Measurements from ENCODE around the gene FAM135A. TPM values are rescaled to one million over a fixed set of nuclear protein-coding genes. Genes with fewer than 3 reads are reported as not detected.
"Not testable (repeated sequence)": the region's sequence is repeated elsewhere in the genome, so short reads cannot be mapped to it uniquely, and the experiment has no call there.

Gene FAM135A
- total and polyA plus RNA-seq, 2 donors (not counting 1 experiment from before 2014, with no cell fraction given): 3.9 to 30.6 TPM

DNA sequence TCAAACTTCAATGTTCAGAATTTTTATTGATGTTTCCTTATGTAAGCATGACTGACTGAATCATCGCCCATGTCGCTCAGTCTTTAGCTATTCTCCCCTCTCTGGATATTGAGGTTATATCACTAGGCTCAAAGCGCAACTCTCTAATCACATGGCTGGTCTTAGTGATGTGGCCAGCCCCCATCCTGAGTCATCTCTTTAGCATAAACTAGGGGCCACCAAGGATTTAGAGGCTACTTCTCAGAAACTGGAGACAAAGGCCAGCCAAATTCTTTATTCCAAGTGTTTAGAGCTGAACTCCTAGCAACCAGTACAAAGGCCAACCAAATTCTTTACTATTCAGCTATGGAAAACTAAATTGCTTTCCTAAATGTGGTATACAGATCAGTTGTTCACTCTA lies 61.4 kb downstream of the FAM135A start:
- ChIA-PET POLR2A (no interaction called here), CTCF (no interaction called here)
- Mint-ChIP-seq H3K9me3 (ENCODE audit: insufficient read depth) (no peaks in the 10 kb centered on the region), H3K4me3 (no peak overlapping the region), H3K4me1 (no peaks in the 10 kb centered on the region), H3K27me3 (no peaks in the 10 kb centered on the region), H3K27ac (no peak overlapping the region)
- TF ChIP-seq, protein P1, sequence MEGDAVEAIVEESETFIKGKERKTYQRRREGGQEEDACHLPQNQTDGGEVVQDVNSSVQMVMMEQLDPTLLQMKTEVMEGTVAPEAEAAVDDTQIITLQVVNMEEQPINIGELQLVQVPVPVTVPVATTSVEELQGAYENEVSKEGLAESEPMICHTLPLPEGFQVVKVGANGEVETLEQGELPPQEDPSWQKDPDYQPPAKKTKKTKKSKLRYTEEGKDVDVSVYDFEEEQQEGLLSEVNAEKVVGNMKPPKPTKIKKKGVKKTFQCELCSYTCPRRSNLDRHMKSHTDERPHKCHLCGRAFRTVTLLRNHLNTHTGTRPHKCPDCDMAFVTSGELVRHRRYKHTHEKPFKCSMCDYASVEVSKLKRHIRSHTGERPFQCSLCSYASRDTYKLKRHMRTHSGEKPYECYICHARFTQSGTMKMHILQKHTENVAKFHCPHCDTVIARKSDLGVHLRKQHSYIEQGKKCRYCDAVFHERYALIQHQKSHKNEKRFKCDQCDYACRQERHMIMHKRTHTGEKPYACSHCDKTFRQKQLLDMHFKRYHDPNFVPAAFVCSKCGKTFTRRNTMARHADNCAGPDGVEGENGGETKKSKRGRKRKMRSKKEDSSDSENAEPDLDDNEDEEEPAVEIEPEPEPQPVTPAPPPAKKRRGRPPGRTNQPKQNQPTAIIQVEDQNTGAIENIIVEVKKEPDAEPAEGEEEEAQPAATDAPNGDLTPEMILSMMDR (IDR thresholded peaks at IDR 0.05): no peak
- TF ChIP-seq EZH2 (IDR thresholded peaks at IDR 0.05; ENCODE audit: borderline replicate concordance, insufficient read depth, low read depth, low read length, poor library complexity, severe bottlenecking): no peak
- no peaks in the 10 kb centered on the region for H4K20me1 ChIP-seq (ENCODE audit: control insufficient read depth, insufficient read depth, low read length, poor library complexity, severe bottlenecking)
- no peak overlapping the region for H3K9ac ChIP-seq (ENCODE audit: low read length)
- H3K27me3 ChIP-seq (replicated peaks in 1 of 4; ENCODE audit: control extremely low read depth in 1 of 4, control insufficient read depth in 3 of 4, insufficient read depth in 4 of 4, low read length in 3 of 4): no peaks in the 10 kb centered on the region
- no peaks in the 10 kb centered on the region for H3K79me2 ChIP-seq (ENCODE audit: control insufficient read depth, insufficient read depth, low read length)
- 100% methylated on average over 1 of the region's 3 CpGs for WGBS (ENCODE audit: insufficient coverage)
- H3K4me2 ChIP-seq (replicated peaks; ENCODE audit: low read depth, low read length, poor library complexity, severe bottlenecking): no peak overlapping the region
- no peak overlapping the region for H3K4me3 ChIP-seq (ENCODE audit: control extremely low read depth in 1 of 5, extremely low read depth in 1 of 5, insufficient read depth in 1 of 5, low read depth in 2 of 5, low read length in 4 of 5)
- no peaks in the 10 kb centered on the region for H3K9me3 ChIP-seq (ENCODE audit: control extremely low read depth in 1 of 3, control insufficient read depth in 2 of 3, insufficient read depth in 1 of 3, low read length in 2 of 3)
- H3K4me1 ChIP-seq (ENCODE audit: control insufficient read depth in 2 of 2, insufficient read depth in 2 of 2, low read length in 2 of 2): no peaks in the 10 kb centered on the region
- ATAC-seq (ENCODE audit: low read depth): no peak
- intact Hi-C loops (cut with micrococcal nuclease): no loop called here
- no peak overlapping the region for H3K27ac ChIP-seq (ENCODE audit: low read length in 2 of 2)
- no peak overlapping the region for H2AFZ ChIP-seq (ENCODE audit: insufficient read depth, low read depth, low read length, poor library complexity, severe bottlenecking)
- DNase-seq: no peak
- peaks cover 0 to 22% of the 10 kb centered on the region in 2 experiments for H3K36me3 ChIP-seq (replicated peaks in 1 of 2; ENCODE audit: control extremely low read depth in 1 of 2, control insufficient read depth in 1 of 2, extremely low read depth in 1 of 2, insufficient read depth in 2 of 2, low read length in 1 of 2)

DNA sequence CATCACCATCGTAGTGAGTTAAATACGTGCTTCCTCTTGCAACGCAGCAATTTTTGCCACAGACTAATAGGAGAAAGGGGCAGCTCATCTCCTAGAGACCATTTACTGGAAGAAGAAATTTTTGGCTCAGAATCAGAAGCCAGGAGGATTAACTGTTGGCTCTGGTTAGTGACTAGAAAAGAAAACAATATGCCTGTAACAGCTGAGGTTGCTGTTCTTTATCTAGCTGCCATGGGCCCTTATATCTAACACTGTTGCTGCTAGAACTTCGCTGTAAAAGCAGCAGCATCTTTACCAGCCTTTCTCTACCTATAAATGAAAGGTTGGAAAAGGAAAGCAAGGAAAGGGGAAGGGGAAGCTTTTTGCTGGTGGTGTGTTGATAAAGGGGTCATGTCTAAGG lies 65.9 kb downstream of the FAM135A start:
- DNase-seq: no peak
- Histone ChIP-seq H3K36me3 (replicated peaks in 1 of 2; ENCODE audit: control extremely low read depth in 1 of 2, control insufficient read depth in 1 of 2, extremely low read depth in 1 of 2, insufficient read depth in 2 of 2, low read length in 1 of 2) (peaks cover 0 to 17% of the 10 kb centered on the region in 2 experiments), H2AFZ (ENCODE audit: insufficient read depth, low read depth, low read length, poor library complexity, severe bottlenecking) (no peak overlapping the region), H3K4me1 (ENCODE audit: control insufficient read depth in 2 of 2, insufficient read depth in 2 of 2, low read length in 2 of 2) (no peaks in the 10 kb centered on the region), H3K4me3 (ENCODE audit: control extremely low read depth in 1 of 5, extremely low read depth in 1 of 5, insufficient read depth in 1 of 5, low read depth in 2 of 5, low read length in 4 of 5) (no peak overlapping the region), H3K79me2 (ENCODE audit: control insufficient read depth, insufficient read depth, low read length) (no peaks in the 10 kb centered on the region), H3K27me3 (replicated peaks in 1 of 4; ENCODE audit: control extremely low read depth in 1 of 4, control insufficient read depth in 3 of 4, insufficient read depth in 4 of 4, low read length in 3 of 4) (no peaks in the 10 kb centered on the region), H3K9ac (ENCODE audit: low read length) (no peak overlapping the region), H3K4me2 (replicated peaks; ENCODE audit: low read depth, low read length, poor library complexity, severe bottlenecking) (no peak overlapping the region), H4K20me1 (ENCODE audit: control insufficient read depth, insufficient read depth, low read length, poor library complexity, severe bottlenecking) (no peaks in the 10 kb centered on the region), H3K9me3 (ENCODE audit: control extremely low read depth in 1 of 3, control insufficient read depth in 2 of 3, insufficient read depth in 1 of 3, low read length in 2 of 3) (no peaks in the 10 kb centered on the region), H3K27ac (ENCODE audit: low read length in 2 of 2) (no peak overlapping the region)
- intact Hi-C loops (cut with micrococcal nuclease): no loop called here
- no peaks in the 10 kb centered on the region for H3K4me1 Mint-ChIP-seq
- TF ChIP-seq, protein P1 (IDR thresholded peaks at IDR 0.05): no peak
- TF ChIP-seq EZH2 (IDR thresholded peaks at IDR 0.05; ENCODE audit: borderline replicate concordance, insufficient read depth, low read depth, low read length, poor library complexity, severe bottlenecking): no peak
- no peaks in the 10 kb centered on the region for H3K27me3 Mint-ChIP-seq
- ChIA-PET POLR2A (no interaction called here), CTCF (no interaction called here)
- no peak for ATAC-seq (ENCODE audit: low read depth)
- no peak overlapping the region for H3K27ac Mint-ChIP-seq
- no CpG with 5 or more reads among the region's 4 CpGs for WGBS (ENCODE audit: insufficient coverage)
- H3K9me3 Mint-ChIP-seq (ENCODE audit: insufficient read depth): no peaks in the 10 kb centered on the region
- no peak overlapping the region for H3K4me3 Mint-ChIP-seq

DNA sequence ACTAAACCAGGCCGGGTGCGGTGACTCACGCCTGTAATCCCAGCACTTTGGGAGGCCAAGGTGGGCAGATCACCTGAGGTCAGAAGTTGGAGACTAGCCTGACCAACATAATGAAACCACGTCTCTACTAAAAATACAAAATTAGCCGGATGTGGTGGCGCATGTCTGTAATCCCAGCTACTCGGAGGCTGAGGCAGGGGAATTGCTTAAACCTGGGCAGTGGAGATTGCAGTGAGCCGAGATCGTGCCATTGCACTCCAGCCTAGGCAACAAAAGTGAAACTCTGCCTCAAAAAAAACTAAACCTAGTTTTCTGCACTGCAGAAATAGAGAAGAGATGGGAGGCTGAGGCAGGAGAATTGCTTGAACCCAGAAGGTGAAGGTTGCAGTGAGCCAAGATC lies 73.3 kb downstream of the FAM135A start:
- DNase-seq; H3K9me3 ChIP-seq (ENCODE audit: control extremely low read depth in 1 of 3, control insufficient read depth in 2 of 3, insufficient read depth in 1 of 3, low read length in 2 of 3); POLR2A ChIA-PET; ATAC-seq (ENCODE audit: low read depth); H4K20me1 ChIP-seq (ENCODE audit: control insufficient read depth, insufficient read depth, low read length, poor library complexity, severe bottlenecking); H3K36me3 ChIP-seq (replicated peaks in 1 of 2; ENCODE audit: control extremely low read depth in 1 of 2, control insufficient read depth in 1 of 2, extremely low read depth in 1 of 2, insufficient read depth in 2 of 2, low read length in 1 of 2); CTCF ChIA-PET; H3K27ac ChIP-seq (ENCODE audit: low read length in 2 of 2); H2AFZ ChIP-seq (ENCODE audit: insufficient read depth, low read depth, low read length, poor library complexity, severe bottlenecking); H3K4me3 ChIP-seq (ENCODE audit: control extremely low read depth in 1 of 5, extremely low read depth in 1 of 5, insufficient read depth in 1 of 5, low read depth in 2 of 5, low read length in 4 of 5); H3K4me2 ChIP-seq (replicated peaks; ENCODE audit: low read depth, low read length, poor library complexity, severe bottlenecking); H3K27me3 ChIP-seq (replicated peaks in 1 of 4; ENCODE audit: control extremely low read depth in 1 of 4, control insufficient read depth in 3 of 4, insufficient read depth in 4 of 4, low read length in 3 of 4); H3K27ac Mint-ChIP-seq; H3K4me1 Mint-ChIP-seq; H3K27me3 Mint-ChIP-seq; H3K9me3 Mint-ChIP-seq (ENCODE audit: insufficient read depth); H3K9ac ChIP-seq (ENCODE audit: low read length); H3K79me2 ChIP-seq (ENCODE audit: control insufficient read depth, insufficient read depth, low read length); H3K4me1 ChIP-seq (ENCODE audit: control insufficient read depth in 2 of 2, insufficient read depth in 2 of 2, low read length in 2 of 2); intact Hi-C loops (cut with micrococcal nuclease); H3K4me3 Mint-ChIP-seq: not testable (repeated sequence)
- WGBS (ENCODE audit: insufficient coverage): 100% methylated on average over 3 of the region's 9 CpGs

All from B cell (primary cell).